ENCODE results near the gene MEGF6.

The MEGF6 gene

GRCh38 chr1:3500265-3500835 lies 111.0 kb downstream of the MEGF6 start:
- no peak for DNase-seq

- DNase-seq = no peak
Measured at GRCh38 chr1:3499611-3500010, 111.7 kb downstream of the MEGF6 start.

- no peak for DNase-seq
Measured at GRCh38 chr1:3498986-3499385, 112.3 kb downstream of the MEGF6 start.

GRCh38 chr1:3498246-3498930 lies 112.9 kb downstream of the MEGF6 start:
- no peak for DNase-seq

- no peak for DNase-seq
Measured at GRCh38 chr1:3497521-3497920, 113.8 kb downstream of the MEGF6 start.

- DNase-seq = no peak
Measured at GRCh38 chr1:3496916-3497315, 114.4 kb downstream of the MEGF6 start.

GRCh38 chr1:3495776-3496745 lies 115.2 kb downstream of the MEGF6 start:
- DNase-seq = no peak

GRCh38 chr1:3494321-3495308 lies 116.7 kb downstream of the MEGF6 start:
- no peak for DNase-seq

GRCh38 chr1:3492545-3493246 lies 118.6 kb downstream of the MEGF6 start:
- no peak for DNase-seq

GRCh38 chr1:3491291-3492246 lies 119.7 kb downstream of the MEGF6 start:
- peak; percentile 80 for DNase-seq

- DNase-seq = no peak
Measured at GRCh38 chr1:3490046-3490745, 121.1 kb downstream of the MEGF6 start.

- DNase-seq = no peak
Measured at GRCh38 chr1:3488432-3488831, 122.9 kb downstream of the MEGF6 start.

GRCh38 chr1:3485016-3485415 lies 126.3 kb downstream of the MEGF6 start:
- DNase-seq = no peak

- DNase-seq = peak; percentile 17
Measured at GRCh38 chr1:3483801-3484444, 127.4 kb downstream of the MEGF6 start.

- DNase-seq = no peak
Measured at GRCh38 chr1:3483380-3483779, 127.9 kb downstream of the MEGF6 start.

- DNase-seq = no peak
Measured at GRCh38 chr1:3482378-3482849, 128.9 kb downstream of the MEGF6 start.

- DNase-seq = no peak
Measured at GRCh38 chr1:3481836-3482375, 129.4 kb downstream of the MEGF6 start.

- DNase-seq = no peak
Measured at GRCh38 chr1:3481046-3481445, 130.3 kb downstream of the MEGF6 start.

GRCh38 chr1:3480369-3480719 lies 131.0 kb downstream of the MEGF6 start:
- DNase-seq = no peak

All from effector CD4-positive, alpha-beta T cell (primary cell).